GM21576 (cell line): ENCODE data around the gene DHRS1.
"Not testable (repeated sequence)": the region's sequence is repeated elsewhere in the genome, so short reads cannot be mapped to it uniquely, and the experiment has no call there.

Experiments
- ATAC-seq: cut with Tn5 transposase; IDR thresholded peaks from one replicate; pipeline ENCODE4 v1.9.1; 2021; ENCODE audit warnings: mild to moderate bottlenecking, moderate library complexity; ENCODE audit not compliant: unreplicated experiment

DHRS1 gene

DNA sequence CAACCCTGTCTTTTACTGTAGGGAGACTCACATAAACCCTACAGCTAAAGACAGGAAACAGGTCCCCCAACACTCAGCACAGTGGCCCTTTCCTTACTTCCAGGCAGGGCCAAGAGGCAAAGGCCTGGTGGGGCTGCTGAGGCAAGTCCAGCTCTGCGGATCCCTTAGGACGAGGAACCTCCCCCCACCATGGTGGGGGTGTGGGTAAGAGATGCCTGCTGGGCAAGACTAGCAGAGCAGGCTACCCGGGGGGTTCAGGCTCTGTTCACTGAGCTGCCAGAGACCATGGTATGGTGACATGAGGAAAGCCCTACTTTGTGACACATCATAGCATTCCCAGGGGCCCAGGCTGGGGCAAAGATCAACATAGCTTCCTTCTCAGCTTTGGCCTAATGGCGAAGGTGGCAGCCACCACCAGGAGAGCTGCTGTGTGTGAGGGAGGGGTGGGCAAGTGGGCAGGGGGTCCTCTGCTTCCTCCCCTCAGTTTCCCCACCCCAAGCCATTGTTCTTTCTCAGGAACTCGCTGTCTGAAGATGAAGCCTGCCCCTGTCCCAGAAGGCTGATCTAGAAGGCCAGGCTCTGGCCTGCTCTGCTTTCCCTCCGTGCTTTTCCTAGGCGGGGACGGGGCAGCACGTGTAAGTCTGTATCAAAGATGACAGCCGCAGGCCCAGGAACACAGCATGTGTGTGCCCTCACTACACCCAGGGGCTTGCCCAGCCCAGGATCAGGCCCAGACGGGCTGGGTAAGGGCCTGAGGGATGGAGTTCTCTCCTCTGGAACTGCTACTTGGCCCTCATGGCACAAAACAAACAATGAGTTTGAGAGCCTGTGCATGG, 47.1 kb downstream of the DHRS1 start:
- ATAC-seq, result no peak

DNA sequence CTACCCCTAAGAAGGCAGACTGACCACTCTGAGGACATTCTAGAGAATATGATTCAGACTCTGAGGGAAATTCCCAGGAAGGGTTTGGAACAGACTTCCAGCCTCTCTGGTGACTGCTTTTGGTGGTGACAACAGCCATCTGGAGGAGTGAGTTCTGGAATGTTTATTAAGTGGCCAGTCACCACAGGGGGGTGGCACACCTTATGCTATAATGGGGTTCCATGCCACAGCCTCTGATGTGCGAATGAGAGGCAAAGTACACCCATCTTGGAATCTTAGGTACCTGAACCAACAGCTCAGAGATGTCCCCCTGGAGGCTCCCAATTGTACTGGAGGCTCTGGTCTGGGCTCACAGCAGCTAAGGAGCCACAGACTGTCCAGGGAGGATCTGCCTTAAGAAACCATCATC, 47.7 kb downstream of the DHRS1 start:
- no peak for ATAC-seq

DNA sequence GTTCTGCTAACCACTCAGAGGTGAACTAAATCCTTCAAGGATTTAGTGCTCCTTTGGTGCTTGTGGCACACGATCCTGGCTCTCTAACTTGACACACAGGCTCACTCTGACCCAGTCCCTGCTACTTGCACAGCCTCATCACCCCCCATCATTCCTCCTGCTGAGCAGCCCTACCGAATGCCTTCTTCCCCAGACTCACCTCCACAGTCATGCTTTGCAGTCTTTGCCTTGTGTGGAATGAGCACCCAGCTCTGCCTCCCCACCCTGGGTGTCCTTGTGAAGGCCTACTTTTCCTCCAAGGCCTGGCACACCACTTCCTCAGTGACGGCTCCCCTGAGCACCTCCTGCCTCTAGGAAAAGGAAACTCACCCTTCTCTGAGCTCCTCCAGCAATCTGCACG, 49.2 kb downstream of the DHRS1 start:
- no peak for ATAC-seq

DNA sequence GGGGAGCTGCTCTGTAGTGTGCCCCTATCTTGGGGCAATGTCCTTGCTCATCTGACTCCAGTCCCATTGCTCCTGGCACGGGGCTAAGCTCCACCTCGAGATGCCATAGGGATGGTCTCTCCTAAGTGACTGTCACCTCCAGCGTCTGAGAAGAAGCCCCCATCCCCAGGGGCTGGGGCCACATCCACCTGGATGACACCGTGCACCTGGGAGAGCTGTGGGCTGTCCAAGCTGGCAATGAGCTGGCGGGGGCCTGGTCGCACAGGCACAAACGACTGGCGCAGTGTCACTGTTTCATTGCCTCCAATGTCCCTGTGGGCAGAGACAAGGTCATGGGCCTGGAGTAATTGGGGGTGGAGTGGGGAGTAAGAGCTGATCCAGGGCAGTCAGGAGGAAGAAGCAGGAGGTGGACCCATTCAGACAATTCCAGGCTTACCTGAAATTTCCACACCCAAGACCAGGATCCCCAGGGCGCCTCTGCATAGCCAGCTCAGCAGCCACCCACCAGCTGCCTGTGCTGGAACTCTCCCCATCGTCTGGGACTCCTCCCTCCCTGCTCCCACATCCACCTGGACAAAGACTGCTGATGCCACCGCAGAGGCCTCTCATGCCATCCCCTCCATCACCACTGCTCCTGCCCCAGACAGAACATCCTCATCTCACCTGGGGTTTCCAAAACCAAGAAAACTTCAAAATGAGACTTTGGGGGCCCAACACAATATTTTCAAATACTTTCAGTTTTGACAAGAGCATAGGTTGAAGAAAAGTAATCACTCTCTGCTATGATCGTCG, 50.2 kb downstream of the DHRS1 start:
- no peak for ATAC-seq

DNA sequence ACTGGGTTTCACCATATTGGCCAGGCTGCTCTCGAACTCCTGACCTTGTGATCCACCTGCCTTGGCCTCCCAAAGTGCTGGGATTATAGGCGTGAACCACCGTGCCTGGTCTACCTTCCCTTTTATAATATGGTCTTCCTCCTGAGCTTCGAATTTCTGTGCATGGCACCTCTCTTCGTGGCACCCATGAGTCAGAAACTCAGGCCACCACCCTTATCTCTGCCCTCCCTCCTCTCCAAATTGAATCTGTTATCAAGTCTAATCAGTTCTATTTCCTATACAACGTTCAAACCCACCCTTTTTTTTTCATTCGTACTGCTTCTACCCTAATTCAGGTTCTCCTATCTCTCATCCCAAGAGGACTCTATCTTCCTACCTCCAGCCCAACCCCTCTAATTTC, 52.2 kb downstream of the DHRS1 start:
- ATAC-seq, result no peak

DNA sequence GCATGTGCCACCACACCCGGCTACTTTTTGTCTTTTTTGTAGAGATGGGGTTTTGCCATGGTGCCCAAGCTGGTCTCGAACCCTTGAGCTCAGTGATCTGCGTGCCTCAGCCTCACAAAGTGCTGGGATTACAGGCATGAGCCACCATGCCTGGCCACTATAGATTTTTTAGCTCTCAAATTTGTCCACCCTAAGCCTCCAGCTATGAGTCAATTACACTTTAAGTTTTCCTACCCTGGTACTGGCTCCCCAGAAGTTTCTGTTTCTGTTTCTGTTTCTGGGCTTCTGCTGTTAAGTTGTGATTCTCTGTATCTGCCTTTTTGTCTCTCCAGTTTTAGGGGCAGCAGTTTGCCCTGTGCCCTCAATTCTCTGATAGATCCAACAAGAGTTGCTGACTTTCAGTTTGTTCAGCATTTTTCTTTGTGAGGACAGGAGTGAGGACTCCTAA, 52.8 kb downstream of the DHRS1 start:
- ATAC-seq, result no peak

DNA sequence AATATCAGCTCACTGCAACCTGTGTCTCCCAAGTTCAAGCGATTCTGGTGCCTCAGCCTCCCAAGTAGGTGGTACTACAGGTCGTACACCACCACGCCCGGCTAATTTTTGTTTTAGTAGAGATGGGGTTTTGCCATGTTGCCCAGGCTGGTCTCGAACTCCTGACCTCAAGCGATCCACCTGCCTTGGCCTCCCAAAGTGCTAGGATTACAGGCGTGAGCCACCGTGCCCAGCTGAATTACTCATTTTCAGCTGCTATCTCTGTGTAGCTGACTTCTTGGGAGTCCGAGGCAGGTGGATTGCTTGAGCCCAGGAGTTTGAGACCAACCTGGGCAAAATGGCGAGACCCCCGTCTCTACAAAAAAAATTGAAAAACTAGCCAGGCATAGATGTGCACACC, 54.2 kb downstream of the DHRS1 start:
- ATAC-seq, result not testable (repeated sequence)

DNA sequence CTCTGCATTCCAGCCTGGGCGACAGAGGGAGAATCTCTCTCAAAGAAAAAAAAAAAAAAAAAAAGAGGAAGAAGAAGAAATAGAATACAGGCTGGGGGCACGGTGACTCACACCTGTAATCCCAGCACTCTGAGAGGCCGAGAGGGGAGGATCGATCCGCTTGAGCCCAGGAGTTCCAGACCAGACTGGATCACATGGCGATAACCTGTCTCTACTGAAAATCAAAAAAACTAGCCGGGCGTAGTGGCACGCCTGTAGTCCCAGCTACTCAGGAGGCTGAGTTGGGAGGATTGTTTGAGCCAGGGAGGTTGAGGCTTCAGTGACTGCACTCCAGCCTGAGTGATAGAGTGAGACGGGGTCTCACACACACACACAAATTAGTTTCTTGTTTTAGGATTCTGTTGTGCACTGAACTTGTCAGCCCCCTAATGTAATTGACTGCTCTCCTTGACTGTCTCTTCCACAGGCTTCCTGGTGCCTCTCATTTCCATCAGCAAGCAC, 56.2 kb downstream of the DHRS1 start:
- ATAC-seq, result no peak

DNA sequence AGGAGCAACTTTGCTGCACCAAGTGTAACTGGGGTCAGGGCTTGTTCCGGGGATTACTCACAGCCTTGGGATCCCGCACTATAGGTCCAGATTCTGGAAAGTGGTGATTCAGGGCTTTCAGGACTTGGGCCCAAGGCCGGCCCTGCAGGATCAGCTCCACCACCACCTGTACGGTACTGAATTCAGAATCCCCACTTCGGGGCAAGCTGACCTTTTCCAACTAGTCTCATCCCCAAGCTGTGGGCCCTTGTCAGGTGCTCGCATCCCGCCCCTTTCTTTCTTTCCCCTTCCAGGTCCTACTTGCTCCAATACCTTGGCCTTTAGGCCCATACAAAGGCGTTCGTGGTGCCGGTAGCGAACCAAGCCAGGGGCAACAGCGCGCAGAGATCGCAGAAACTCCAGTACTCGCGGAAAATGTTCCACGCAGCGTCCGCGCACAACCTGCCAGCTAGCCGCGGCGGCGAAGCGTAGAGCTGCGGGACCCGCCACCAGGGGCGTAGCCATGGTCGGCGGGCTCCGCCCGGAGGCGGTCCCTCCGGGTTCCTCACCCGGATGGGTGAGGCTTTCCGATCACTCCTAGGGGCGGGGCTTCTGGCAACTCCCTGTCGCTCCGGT, 57.6 kb downstream of the DHRS1 start:
- peak; percentile 69 for ATAC-seq
